Body of pancreas (tissue), 4 donors: Measurements from ENCODE around the gene ADAMTS17. TPM values are rescaled to one million over a fixed set of nuclear protein-coding genes. Genes with fewer than 3 reads are reported as not detected.

Experiments used
- ATAC-seq: fragments of 150-250 bp; one replicate; pipeline ENCODE4 v1.9.1; 2016
- DNase-seq, 4 donors: peaks; one replicate each; pipeline ENCODE4 v3.0.0-alpha.2; 2019
- H3K27ac ChIP-seq, 4 donors: fragments of 200-600 bp; sonication (generic); 1 replicate in 3 of 4; 2 replicates in 1 of 4; pipeline versions ENCODE4 v1.5.1 to v1.6.1; 2016 to 2019; ENCODE audit warnings: mild to moderate bottlenecking in 1 of 4, mixed read lengths in 1 of 4, moderate library complexity in 1 of 4
- H3K27me3 ChIP-seq, 2 donors: fragments of 200-600 bp; sonication (generic); one replicate each; pipeline ENCODE4 v1.6.0; 2016; ENCODE audit warnings: mild to moderate bottlenecking in 1 of 2
- H3K36me3 ChIP-seq, 2 donors: fragments of 200-600 bp; sonication (generic); replicated peaks in 1 of 2; 2 replicates each; pipeline ENCODE4 v1.5.1; 2016; ENCODE audit warnings: low read depth in 2 of 2; ENCODE audit not compliant: insufficient read depth in 1 of 2
- H3K4me1 ChIP-seq: fragments of 200-600 bp; sonication (generic); one replicate; pipeline ENCODE4 v1.6.0; 2016
- H3K4me3 ChIP-seq, 2 donors: fragments of 200-600 bp; sonication (generic); 1 replicate in 1 of 2; 2 replicates in 1 of 2; pipeline ENCODE4 v1.5.1; 2016 to 2019
- H3K9me3 ChIP-seq, 3 donors: fragments of 200-600 bp; sonication (generic); 1 replicate in 2 of 3; 2 replicates in 1 of 3; pipeline ENCODE4 v1.5.1; 2016
- CTCF ChIP-seq, 7 experiments: fragments of 450-650 bp in 4 of 7; fragments of 200-600 bp in 3 of 7; sonication (generic) in 3 of 7; IDR thresholded peaks; one replicate each; pipeline ENCODE4 v1.5.1; 2016 to 2019; ENCODE audit warnings: antibody characterized with exemption in 7 of 7
- POLR2A ChIP-seq, 3 donors: fragments of 450-650 bp; IDR thresholded peaks; one replicate each; pipeline ENCODE4 v1.6.1; 2016; ENCODE audit warnings: antibody characterized with exemption in 3 of 3, mild to moderate bottlenecking in 2 of 3
- WGBS, 2 donors: methylation state at CpG; one replicate each; pipeline ENCODE4 v1.1.5; 2017; 5-methylcytosine and 5-hydroxymethylcytosine counted together
- intact Hi-C: fragments of 100-400 bp; cut with DNase I; formaldehyde crosslinking; loops from one replicate; pipeline ENCODE4 v1.15.1; 2023
- total RNA-seq, 2 donors: library from RNA; depleted of rRNA; stranded (reverse); fragments of >200 nt; gene quantifications; one replicate each; pipeline ENCODE4 v1.1.0, GENCODE V29; 2016

The ADAMTS17 gene
- total RNA-seq, 2 donors from 2014 or later, result 24.6 to 26.0 TPM

DNA sequence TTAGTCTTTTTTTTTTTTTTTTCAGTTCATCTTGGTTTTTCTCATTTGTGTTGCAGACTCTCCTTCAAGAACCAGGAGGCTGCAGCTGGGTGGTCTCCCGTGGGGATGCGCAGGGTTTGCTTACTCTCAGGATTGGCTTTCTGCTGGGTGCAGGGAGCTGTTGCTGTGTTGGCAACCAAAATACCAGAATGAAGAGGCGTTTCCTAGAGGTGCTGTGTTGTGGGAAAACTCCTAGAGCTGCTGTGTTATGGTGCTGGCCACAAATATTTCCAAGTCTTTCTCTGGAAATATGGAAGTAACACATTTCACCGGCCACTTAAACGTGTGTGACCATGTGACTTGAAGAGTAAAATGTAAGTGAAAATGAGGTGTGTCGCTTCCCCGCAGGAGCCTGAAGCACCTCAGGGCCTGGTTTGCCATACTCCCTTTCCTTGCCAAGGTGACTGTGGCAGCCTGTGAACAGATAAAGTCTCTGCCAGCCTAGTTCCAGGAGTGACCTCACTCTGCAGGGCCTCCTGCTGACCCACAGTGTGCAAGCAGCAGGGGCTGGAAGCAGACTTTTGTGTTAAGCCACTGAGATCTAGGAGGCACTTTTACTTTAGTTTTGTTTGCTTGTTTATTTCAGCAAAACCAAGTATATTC lies 258.9 kb downstream of the ADAMTS17 start:
- intact Hi-C loops, result no loop called here
- H3K27ac ChIP-seq, result peak overlapping the region; percentile 73 to 81 (median 75)
- no peaks in the 10 kb centered on the region for H3K36me3 ChIP-seq
- H3K27me3 ChIP-seq, result no peaks in the 10 kb centered on the region
- ATAC-seq (peak; percentile 92), DNase-seq (peak; percentile 80 to 90 (median 85))
- no peaks in the 10 kb centered on the region for H3K9me3 ChIP-seq
- peak in 2 of 7 experiments; percentile 16 to 30 for TF ChIP-seq CTCF (IDR thresholded peaks at IDR 0.05)
- TF ChIP-seq POLR2A (IDR thresholded peaks at IDR 0.05), result peak in 2 of 3 donors; percentile 25 to 39
- peaks cover 58% of the 10 kb centered on the region for H3K4me1 ChIP-seq
- 36 to 53% methylated on average over 7 of the region's 7 CpGs for WGBS, 2 donors
- H3K4me3 ChIP-seq, result no peak overlapping the region

- H3K27me3 ChIP-seq, result no peaks in the 10 kb centered on the region
- peak overlapping the region; percentile 42 to 81 (median 74) for H3K27ac ChIP-seq
- intact Hi-C loops, result no loop called here
- H3K36me3 ChIP-seq, result no peaks in the 10 kb centered on the region
- WGBS, 2 donors, result 21 to 30% methylated on average over 4 of the region's 4 CpGs
- no peak overlapping the region for H3K4me3 ChIP-seq
- H3K4me1 ChIP-seq, result peaks cover 63% of the 10 kb centered on the region
- DNase-seq (peak; percentile 51 to 81 (median 57)), ATAC-seq (peak; percentile 80)
- H3K9me3 ChIP-seq, result no peaks in the 10 kb centered on the region
- no peak for TF ChIP-seq CTCF (IDR thresholded peaks at IDR 0.05)
- no peak for TF ChIP-seq POLR2A (IDR thresholded peaks at IDR 0.05)
Measured at GRCh38 chr15:100081454-100081853, 260.3 kb downstream of the ADAMTS17 start.

- DNase-seq (no peak), ATAC-seq (no peak)
- Histone ChIP-seq H3K27me3 (no peaks in the 10 kb centered on the region), H3K4me3 (no peak overlapping the region), H3K36me3 (no peaks in the 10 kb centered on the region), H3K27ac (peak overlapping the region in 1 of 4 donors; percentile 23), H3K4me1 (peaks cover 53% of the 10 kb centered on the region), H3K9me3 (no peaks in the 10 kb centered on the region)
- intact Hi-C loops, result no loop called here
- 65 to 68% methylated on average over 6 of the region's 6 CpGs for WGBS, 2 donors
- TF ChIP-seq CTCF (IDR thresholded peaks at IDR 0.05) (no peak), POLR2A (IDR thresholded peaks at IDR 0.05) (no peak)
Measured at GRCh38 chr15:100078511-100079220, 263.1 kb downstream of the ADAMTS17 start.

DNA sequence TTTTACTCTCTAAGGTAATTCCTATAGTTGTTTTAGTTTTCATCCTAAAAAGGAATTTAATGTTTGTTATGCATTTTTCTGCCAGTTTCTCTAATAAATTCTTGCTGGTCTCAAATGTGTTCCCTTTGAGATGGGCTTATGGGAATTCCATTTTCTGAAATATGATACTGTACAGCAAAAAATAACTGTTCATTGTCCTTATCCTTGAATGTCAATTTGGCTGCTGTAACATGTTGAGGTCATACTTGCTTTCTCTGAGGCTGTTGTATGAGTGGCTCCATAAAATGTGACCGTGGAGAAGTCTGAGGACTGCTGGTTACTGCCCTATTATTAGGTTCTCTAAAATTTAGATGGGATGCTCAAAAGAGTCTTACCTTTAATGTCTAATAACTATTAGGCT lies 266.5 kb downstream of the ADAMTS17 start:
- Histone ChIP-seq H3K27me3 (no peaks in the 10 kb centered on the region), H3K4me3 (no peak overlapping the region), H3K36me3 (no peaks in the 10 kb centered on the region), H3K4me1 (peaks cover 18% of the 10 kb centered on the region), H3K9me3 (no peaks in the 10 kb centered on the region), H3K27ac (no peak overlapping the region)
- 78 to 81% methylated on average over 1 of the region's 1 CpG for WGBS, 2 donors
- TF ChIP-seq POLR2A (IDR thresholded peaks at IDR 0.05), result no peak
- no peak for TF ChIP-seq CTCF (IDR thresholded peaks at IDR 0.05)
- DNase-seq (no peak), ATAC-seq (no peak)
- intact Hi-C loops, result no loop called here
